ENCODE measurements around the gene SCN2B. TPM values are rescaled to one million over a fixed set of nuclear protein-coding genes. Genes with fewer than 3 reads are reported as not detected.

The SCN2B gene
- total and polyA plus RNA-seq, 2 of the 4 experiments (the other 2 are of a cell fraction), result under 0.01 to 0.05 TPM

DNA sequence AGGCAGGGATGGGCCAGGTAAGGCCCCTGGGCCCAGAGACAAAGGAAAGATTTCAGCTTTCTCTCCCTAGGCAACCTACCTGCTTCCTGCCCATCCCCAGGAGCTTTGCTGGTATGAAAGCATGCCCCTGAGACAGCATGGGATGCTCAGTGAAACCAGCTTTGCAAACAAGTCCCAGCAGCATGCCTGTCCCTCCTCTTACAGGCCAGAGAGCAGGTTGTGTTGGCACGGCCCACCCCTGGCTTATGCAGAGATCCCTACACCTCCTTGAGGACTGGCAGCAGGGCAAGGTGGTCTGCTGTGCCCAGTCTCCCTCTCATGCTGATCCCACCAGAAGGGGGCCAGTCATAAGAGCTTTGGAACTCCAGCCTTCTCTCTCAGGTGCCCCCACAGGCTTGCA lies 26.9 kb downstream of the SCN2B start:
- Histone ChIP-seq H3K27me3 (ENCODE audit: control insufficient read depth, insufficient read depth, low read length) (peaks cover 63% of the 10 kb centered on the region), H2AK5ac (ENCODE audit: low read depth, low read length) (no peak overlapping the region), H2AK9ac (replicated peaks; ENCODE audit: low read depth, low read length, poor library complexity) (no peak overlapping the region), H3K56ac (ENCODE audit: extremely low read depth, insufficient read depth, low read length) (no peak overlapping the region), H3K9me1 (ENCODE audit: insufficient read depth, low read length) (no peaks in the 10 kb centered on the region), H2BK5ac (ENCODE audit: low read depth, low read length, poor library complexity, severe bottlenecking) (no peak overlapping the region), H3K9ac (ENCODE audit: low read depth, low read length) (no peak overlapping the region), H4K91ac (ENCODE audit: insufficient read depth, low read depth, low read length) (no peak overlapping the region), H3K4me1 (ENCODE audit: control insufficient read depth, insufficient read depth, low read length) (no peaks in the 10 kb centered on the region; the same call in 1 of the 2 replicates), H3K9me3 (ENCODE audit: control insufficient read depth, insufficient read depth, low read length) (no peaks in the 10 kb centered on the region), H3K4me2 (ENCODE audit: low read depth, low read length) (no peak overlapping the region), H3K23ac (ENCODE audit: low read depth, low read length) (no peak overlapping the region), H3K4me3 (ENCODE audit: insufficient read depth, low read depth, low read length) (no peak overlapping the region), H4K5ac (ENCODE audit: low read depth, low read length) (no peak overlapping the region), H4K8ac (ENCODE audit: low read depth in 2 of 2, low read length in 2 of 2) (no peak overlapping the region), H2BK15ac (ENCODE audit: low read depth, low read length) (no peak overlapping the region), H2AFZ (replicated peaks; ENCODE audit: low read length, poor library complexity) (no peak overlapping the region), H2BK20ac (ENCODE audit: low read depth, low read length) (no peak overlapping the region), H3K14ac (replicated peaks; ENCODE audit: low read depth, low read length) (no peak overlapping the region), H4K20me1 (ENCODE audit: insufficient read depth, low read length) (no peaks in the 10 kb centered on the region), H3K18ac (ENCODE audit: low read depth, low read length) (no peak overlapping the region), H3K4ac (ENCODE audit: low read depth, low read length) (no peak overlapping the region), H3K36me3 (ENCODE audit: control insufficient read depth, insufficient read depth, low read length) (no peaks in the 10 kb centered on the region), H3K79me1 (ENCODE audit: low read depth in 1 of 2, low read length in 2 of 2) (no peaks in the 10 kb centered on the region), H2BK120ac (ENCODE audit: low read depth, low read length) (no peak overlapping the region), H3K27ac (ENCODE audit: insufficient read depth, low read length) (no peak overlapping the region)
- BruUV-seq (replicated peaks), result no TSS peak
- TF ChIP-seq MAZ (IDR thresholded peaks at IDR 0.05; ENCODE audit: borderline replicate concordance, low read depth, low read length) (no peak), FOS (IDR thresholded peaks at IDR 0.05; ENCODE audit: low read depth, low read length) (no peak), CEBPB (IDR thresholded peaks at IDR 0.05; ENCODE audit: low read depth, low read length) (no peak), BHLHE40 (IDR thresholded peaks at IDR 0.05; ENCODE audit: low read depth, low read length) (no peak), SMC3 (IDR thresholded peaks at IDR 0.05; ENCODE audit: low read depth, low read length) (no peak), POLR2A (IDR thresholded peaks at IDR 0.05; ENCODE audit: low read depth, low read length) (no peak), CHD1 (IDR thresholded peaks at IDR 0.05; ENCODE audit: low read depth, low read length) (no peak), RFX5 (IDR thresholded peaks at IDR 0.05; ENCODE audit: low read depth, low read length) (no peak), RCOR1 (IDR thresholded peaks at IDR 0.05; ENCODE audit: insufficient replicate concordance, low read length) (no peak), MAFK (IDR thresholded peaks at IDR 0.05; ENCODE audit: low read depth, low read length) (no peak), CTCF (conservative IDR thresholded peaks at IDR 0.05; ENCODE audit: low read depth, low read length) (no peak), RAD21 (IDR thresholded peaks at IDR 0.05; ENCODE audit: low read length) (no peak), ELK1 (IDR thresholded peaks at IDR 0.05; ENCODE audit: borderline replicate concordance, low read depth, low read length) (no peak), NFE2L2 (IDR thresholded peaks at IDR 0.05; ENCODE audit: low read depth, low read length) (no peak), MXI1 (IDR thresholded peaks at IDR 0.05; ENCODE audit: borderline replicate concordance, low read depth, low read length) (no peak)
- TF ChIP-seq, protein P1, sequence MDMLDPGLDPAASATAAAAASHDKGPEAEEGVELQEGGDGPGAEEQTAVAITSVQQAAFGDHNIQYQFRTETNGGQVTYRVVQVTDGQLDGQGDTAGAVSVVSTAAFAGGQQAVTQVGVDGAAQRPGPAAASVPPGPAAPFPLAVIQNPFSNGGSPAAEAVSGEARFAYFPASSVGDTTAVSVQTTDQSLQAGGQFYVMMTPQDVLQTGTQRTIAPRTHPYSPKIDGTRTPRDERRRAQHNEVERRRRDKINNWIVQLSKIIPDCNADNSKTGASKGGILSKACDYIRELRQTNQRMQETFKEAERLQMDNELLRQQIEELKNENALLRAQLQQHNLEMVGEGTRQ (IDR thresholded peaks at IDR 0.05; ENCODE audit: low read depth, low read length), result no peak
- DNase-seq, result no peak
- intact Hi-C loops (cut with micrococcal nuclease) (loop anchor here (5.0 kb wide), 2 partner anchors 338 to 418 kb away; partner anchors contain the start of gene IFT46), in situ Hi-C loops (cut with MboI; ENCODE audit: low sequenced_read_pairs) (loop anchor here (10.0 kb wide), 1 partner anchor 205 kb away; the partner anchor contains the start of gene UBE4A), dilution Hi-C loops (cut with HindIII; ENCODE audit: low sequenced_read_pairs, unreplicated experiment) (no loop called here)
- WGBS, 2 experiments (ENCODE audit: extremely low coverage in 2 of 2, insufficient read length in 1 of 2), result 50% methylated on average over 1 of the region's 1 CpG; no CpG with 5 or more reads in 1 of the 2 experiments
- ChIA-PET CTCF (interaction anchor here (0.5 to 0.6 kb wide), 2 partner anchors 31 to 428 kb away, joined by 3 to 4 read pairs; no protein-coding TSS in a partner anchor), POLR2A (ENCODE audit: unreplicated experiment) (no interaction called here)
- ATAC-seq (ENCODE audit: low read depth), result no peak

Data from IMR-90 (cell line).